ENCODE measurements around the gene PRSS23. TPM values are rescaled to one million over a fixed set of nuclear protein-coding genes. Genes with fewer than 3 reads are reported as not detected.

Gene PRSS23
- total RNA-seq, 6 experiments from 2014 or later, result 6.9 to 17.8 (median 9.4) TPM

- Histone ChIP-seq H3K27me3 (no peaks in the 10 kb centered on the region), H3K4me3 (no peak overlapping the region), H3K9me3 (no peaks in the 10 kb centered on the region), H3K4me1 (no peaks in the 10 kb centered on the region), H3K36me3 (no peaks in the 10 kb centered on the region), H3K27ac (no peak overlapping the region)
- intact Hi-C loops (cut with DNase I), result no loop called here
- WGBS (ENCODE audit: insufficient coverage, low coverage, low lambda C conversion rate, missing lambda C conversion rate), result 52% methylated on average over 2 of the region's 2 CpGs
- DNase-seq (no peak), ATAC-seq (no peak)
- TF ChIP-seq, protein P1, sequence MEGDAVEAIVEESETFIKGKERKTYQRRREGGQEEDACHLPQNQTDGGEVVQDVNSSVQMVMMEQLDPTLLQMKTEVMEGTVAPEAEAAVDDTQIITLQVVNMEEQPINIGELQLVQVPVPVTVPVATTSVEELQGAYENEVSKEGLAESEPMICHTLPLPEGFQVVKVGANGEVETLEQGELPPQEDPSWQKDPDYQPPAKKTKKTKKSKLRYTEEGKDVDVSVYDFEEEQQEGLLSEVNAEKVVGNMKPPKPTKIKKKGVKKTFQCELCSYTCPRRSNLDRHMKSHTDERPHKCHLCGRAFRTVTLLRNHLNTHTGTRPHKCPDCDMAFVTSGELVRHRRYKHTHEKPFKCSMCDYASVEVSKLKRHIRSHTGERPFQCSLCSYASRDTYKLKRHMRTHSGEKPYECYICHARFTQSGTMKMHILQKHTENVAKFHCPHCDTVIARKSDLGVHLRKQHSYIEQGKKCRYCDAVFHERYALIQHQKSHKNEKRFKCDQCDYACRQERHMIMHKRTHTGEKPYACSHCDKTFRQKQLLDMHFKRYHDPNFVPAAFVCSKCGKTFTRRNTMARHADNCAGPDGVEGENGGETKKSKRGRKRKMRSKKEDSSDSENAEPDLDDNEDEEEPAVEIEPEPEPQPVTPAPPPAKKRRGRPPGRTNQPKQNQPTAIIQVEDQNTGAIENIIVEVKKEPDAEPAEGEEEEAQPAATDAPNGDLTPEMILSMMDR (IDR thresholded peaks at IDR 0.05), result no peak
- TF ChIP-seq POLR2A (IDR thresholded peaks at IDR 0.05), result no peak
These were observed 13.3 kb upstream of the PRSS23 start for GRCh38 chr11:86787018-86787536.

DNA sequence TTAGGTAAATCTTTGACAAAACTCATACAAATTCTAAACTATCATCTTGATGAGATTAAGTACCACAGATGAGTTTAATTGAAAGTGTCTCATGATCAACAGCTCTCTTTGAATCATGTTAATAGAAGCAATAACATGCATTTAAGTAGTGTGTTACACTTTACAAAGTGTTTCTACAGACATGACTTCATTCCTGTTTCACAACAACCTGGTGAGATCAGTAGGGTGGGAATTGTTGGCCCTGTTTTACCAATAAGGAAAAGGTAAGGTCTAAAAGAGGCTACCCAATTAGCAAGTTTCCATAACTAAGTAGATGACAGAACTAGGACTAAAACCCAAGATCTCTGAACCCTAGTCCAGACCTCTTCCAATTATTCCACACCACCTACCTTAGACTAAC is 12.7 kb upstream of the PRSS23 start:
- TF ChIP-seq, protein P1 (IDR thresholded peaks at IDR 0.05), result no peak
- TF ChIP-seq POLR2A (IDR thresholded peaks at IDR 0.05), result no peak
- H3K27ac ChIP-seq, result no peak overlapping the region
- ATAC-seq (no peak), DNase-seq (no peak)
- no peaks in the 10 kb centered on the region for H3K36me3 ChIP-seq
- H3K27me3 ChIP-seq, result no peaks in the 10 kb centered on the region
- H3K4me3 ChIP-seq, result no peak overlapping the region
- no peaks in the 10 kb centered on the region for H3K4me1 ChIP-seq
- H3K9me3 ChIP-seq, result no peaks in the 10 kb centered on the region
- intact Hi-C loops (cut with DNase I), result no loop called here

GRCh38 chr11:86790195-86790725 is 10.1 kb upstream of the PRSS23 start:
- H3K36me3 ChIP-seq, result no peaks in the 10 kb centered on the region
- TF ChIP-seq, protein P1 (IDR thresholded peaks at IDR 0.05), result no peak
- no peak for TF ChIP-seq POLR2A (IDR thresholded peaks at IDR 0.05)
- intact Hi-C loops (cut with DNase I), result no loop called here
- no peak overlapping the region for H3K27ac ChIP-seq
- no peak overlapping the region for H3K4me3 ChIP-seq
- ATAC-seq (no peak), DNase-seq (no peak)
- no peaks in the 10 kb centered on the region for H3K4me1 ChIP-seq
- no peaks in the 10 kb centered on the region for H3K27me3 ChIP-seq
- H3K9me3 ChIP-seq, result no peaks in the 10 kb centered on the region

GRCh38 chr11:86790867-86791849 is 9.2 kb upstream of the PRSS23 start:
- no peaks in the 10 kb centered on the region for H3K9me3 ChIP-seq
- 83% methylated on average over 3 of the region's 5 CpGs for WGBS (ENCODE audit: insufficient coverage, low coverage, low lambda C conversion rate, missing lambda C conversion rate)
- no peaks in the 10 kb centered on the region for H3K36me3 ChIP-seq
- DNase-seq (no peak), ATAC-seq (no peak)
- no peaks in the 10 kb centered on the region for H3K27me3 ChIP-seq
- no peak overlapping the region for H3K4me3 ChIP-seq
- H3K4me1 ChIP-seq, result no peaks in the 10 kb centered on the region
- intact Hi-C loops (cut with DNase I), result no loop called here
- H3K27ac ChIP-seq, result no peak overlapping the region
- TF ChIP-seq, protein P1 (IDR thresholded peaks at IDR 0.05), result no peak
- TF ChIP-seq POLR2A (IDR thresholded peaks at IDR 0.05), result no peak

Measured in right lobe of liver (tissue), 6 donors.